Fibroblast of lung (primary cell): Measurements from ENCODE around the gene INSR.

Experiments
- CTCF ChIP-seq, 2 donors: IDR thresholded peaks in 1 of 2; conservative IDR thresholded peaks in 1 of 2; 1 replicate in 1 of 2; 2 replicates in 1 of 2; pipeline ENCODE4 v1.5.1; 2011 to 2012; ENCODE audit warnings: low read length in 2 of 2, control low read depth in 1 of 2, inconsistent platforms in 1 of 2, low read depth in 1 of 2, mild to moderate bottlenecking in 1 of 2
- EZH2 ChIP-seq: IDR thresholded peaks from 2 replicates; pipeline ENCODE4 v1.5.1; 2012; ENCODE audit warnings: low read length, control low read depth, mild to moderate bottlenecking; ENCODE audit errors: missing control alignments

DNA sequence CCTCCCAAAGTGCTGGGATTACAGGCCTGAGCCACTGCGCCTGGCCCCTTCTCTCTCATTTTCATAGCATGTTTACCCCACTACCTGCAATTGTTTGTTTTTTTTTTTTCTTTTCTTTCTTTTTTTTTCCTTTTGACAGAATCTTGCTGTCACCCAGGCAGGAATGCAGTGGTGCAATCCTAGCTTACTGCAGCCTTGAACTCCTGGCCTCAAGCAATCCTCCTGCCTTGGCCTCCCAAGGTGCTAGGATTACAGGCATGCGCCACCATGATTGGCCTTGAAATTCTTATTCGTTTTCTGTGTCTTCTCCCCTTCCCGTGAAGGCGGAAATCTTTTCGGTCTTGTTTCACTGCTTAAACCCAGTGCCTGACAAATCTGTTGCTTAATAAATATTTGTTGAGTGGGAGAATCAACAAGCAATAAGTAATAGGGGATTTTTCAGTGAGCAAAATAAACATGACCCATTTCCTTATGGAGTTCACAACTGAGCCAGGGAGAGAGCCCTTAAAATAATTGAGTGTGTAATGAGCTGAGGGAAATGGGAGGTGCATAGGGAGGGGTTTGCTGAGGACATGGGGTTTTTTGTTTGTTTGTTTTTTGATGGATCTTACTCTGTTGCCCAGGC lies 1.8 kb upstream of the INSR start:
- TF ChIP-seq EZH2 (no peak), CTCF (conservative IDR thresholded peaks at IDR 0.05 in 1 of 2, IDR thresholded peaks at IDR 0.05 in 1 of 2; ENCODE audit: low read depth in 1 of 2, low read length in 2 of 2) (no peak)
